Activated CD4-positive, CD25-positive, alpha-beta regulatory T cell treated with anti-CD3 and anti-CD28 coated beads, Interleukin-2, amount 50 U/mL, for 16 hours (primary cell): ENCODE results near the gene GOLGA8F.
"Not testable (repeated sequence)": the region's sequence is repeated elsewhere in the genome, so short reads cannot be mapped to it uniquely, and the experiment has no call there.

Experiments used
- DNase-seq: peaks from one replicate; pipeline ENCODE4 v3.0.0-alpha.2; 2020; ENCODE audit warnings: low read depth, low spot score

Gene GOLGA8F, protein sequence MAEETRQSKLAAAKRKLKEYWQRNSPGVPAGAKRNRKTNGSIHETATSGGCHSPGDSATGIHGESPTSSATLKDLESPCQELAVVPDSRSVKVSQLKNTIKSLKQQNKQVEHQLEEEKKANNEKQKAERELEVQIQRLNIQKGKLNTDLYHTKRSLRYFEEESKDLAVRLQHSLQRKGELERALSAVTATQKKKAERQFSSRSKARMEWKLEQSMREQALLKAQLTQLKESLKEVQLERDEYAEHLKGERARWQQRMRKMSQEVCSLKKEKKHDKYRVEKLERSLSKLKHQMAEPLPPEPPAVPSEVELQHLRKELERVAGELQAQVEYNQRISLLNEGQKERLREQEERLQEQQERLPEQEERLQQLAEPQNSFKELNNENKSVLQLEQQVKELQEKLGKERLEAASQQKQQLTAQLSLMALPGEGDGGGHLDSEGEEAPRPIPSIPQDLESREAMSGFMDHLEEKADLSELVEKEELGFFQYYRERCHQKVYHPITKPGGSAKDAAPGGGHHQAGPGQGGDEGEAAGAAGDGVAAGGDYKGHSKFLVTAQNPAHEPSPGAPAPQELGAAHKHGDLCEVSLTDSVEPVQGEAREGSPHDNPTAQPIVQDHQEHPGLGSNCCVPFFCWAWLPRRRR

GRCh38 chr15:28378364-28378763 is at the start of gene GOLGA8F:
Gene GOLGA8F (plus strand): TSS chr15:28378664. CDS start chr15:28378762, 98 bp downstream.
- not testable (repeated sequence) for DNase-seq

DNA sequence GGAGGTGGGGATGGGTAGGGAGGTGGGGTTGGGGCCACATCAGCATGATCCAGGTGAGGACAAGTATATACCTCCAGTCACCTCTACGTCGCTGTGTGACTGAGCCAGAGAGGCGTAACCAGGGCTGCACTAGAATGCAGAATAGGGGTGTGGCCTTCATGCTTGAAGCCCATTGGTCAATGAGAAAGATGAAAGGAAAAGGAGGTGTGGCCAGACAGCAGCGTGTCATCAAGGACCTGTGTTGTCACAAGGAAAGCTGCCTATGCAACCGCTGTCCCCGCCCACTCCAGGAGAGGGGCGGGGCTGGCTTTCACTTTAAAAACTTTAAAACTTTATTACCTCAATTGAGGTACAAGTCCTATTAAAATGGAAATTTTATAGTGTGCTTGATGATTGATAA is 20.5 kb upstream of the GOLGA8F start, which contains the start of gene GOLGA6L24:
TSS of gene GOLGA6L24 (minus strand) at position 101 of the 400 bp plus-strand sequence. CDS start at position 40, 61 bp downstream.
- not testable (repeated sequence) for DNase-seq

GRCh38 chr15:28365502-28365901 is 13.0 kb upstream of the GOLGA8F start:
- DNase-seq, result not testable (repeated sequence)

- not testable (repeated sequence) for DNase-seq
Observed at GRCh38 chr15:28380053-28380452, 1.6 kb downstream of the GOLGA8F start.

DNA sequence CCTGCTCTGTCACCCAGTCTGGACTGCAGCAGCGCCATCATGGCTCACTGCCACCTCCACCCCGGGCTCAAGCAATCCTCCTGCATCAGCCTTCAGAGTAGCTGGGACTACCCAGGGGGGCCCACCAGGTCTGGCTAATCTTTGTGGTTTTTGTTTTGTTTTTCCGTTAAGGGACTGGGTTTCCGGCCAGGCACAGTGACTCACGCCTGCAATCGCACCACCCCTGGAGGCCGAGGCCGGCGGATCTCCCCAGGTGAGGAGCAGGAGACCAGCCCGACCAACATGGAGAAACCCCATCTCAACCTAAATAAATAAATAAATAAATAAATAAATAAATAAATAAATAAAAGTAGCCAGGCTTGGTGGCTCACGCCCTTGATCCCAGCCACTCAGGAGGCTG is 17.6 kb downstream of the GOLGA8F start:
- not testable (repeated sequence) for DNase-seq

GRCh38 chr15:28402774-28403435 is 24.4 kb downstream of the GOLGA8F start:
- DNase-seq, result not testable (repeated sequence)

GRCh38 chr15:28420470-28420869 is 42.0 kb downstream of the GOLGA8F start:
- DNase-seq, result not testable (repeated sequence)

DNA sequence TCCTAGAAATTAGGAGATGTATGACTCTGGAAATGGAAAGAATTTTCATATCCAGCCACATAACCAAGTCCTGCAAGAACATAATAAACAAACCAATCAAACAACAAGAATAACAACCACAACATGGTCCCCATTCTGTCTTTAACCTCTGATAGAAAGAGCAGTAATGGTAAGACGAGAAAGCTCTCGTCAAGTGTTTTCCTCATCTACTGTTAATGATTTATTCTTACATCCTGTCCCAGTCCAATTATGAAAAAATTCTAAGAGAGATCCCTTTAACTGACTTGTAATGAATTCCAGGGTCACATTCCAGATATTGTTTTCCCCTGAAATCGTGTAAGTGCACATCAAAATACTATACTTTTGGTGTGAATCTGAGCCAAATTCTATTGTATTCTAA is 57.1 kb downstream of the GOLGA8F start:
- DNase-seq, result not testable (repeated sequence)
